SH-SY5Y (cell line): ENCODE results near the gene PRDM16.

Source experiments
- GATA2 ChIP-seq: IDR thresholded peaks from 2 replicates; pipeline ENCODE4 v1.6.1; 2011; ENCODE audit warnings: mild to moderate bottlenecking, low read depth, low read length
- GATA3 ChIP-seq: IDR thresholded peaks from 2 replicates; pipeline ENCODE4 v1.6.1; 2011; ENCODE audit warnings: low read depth, mild to moderate bottlenecking, low read length, moderate library complexity

DNA sequence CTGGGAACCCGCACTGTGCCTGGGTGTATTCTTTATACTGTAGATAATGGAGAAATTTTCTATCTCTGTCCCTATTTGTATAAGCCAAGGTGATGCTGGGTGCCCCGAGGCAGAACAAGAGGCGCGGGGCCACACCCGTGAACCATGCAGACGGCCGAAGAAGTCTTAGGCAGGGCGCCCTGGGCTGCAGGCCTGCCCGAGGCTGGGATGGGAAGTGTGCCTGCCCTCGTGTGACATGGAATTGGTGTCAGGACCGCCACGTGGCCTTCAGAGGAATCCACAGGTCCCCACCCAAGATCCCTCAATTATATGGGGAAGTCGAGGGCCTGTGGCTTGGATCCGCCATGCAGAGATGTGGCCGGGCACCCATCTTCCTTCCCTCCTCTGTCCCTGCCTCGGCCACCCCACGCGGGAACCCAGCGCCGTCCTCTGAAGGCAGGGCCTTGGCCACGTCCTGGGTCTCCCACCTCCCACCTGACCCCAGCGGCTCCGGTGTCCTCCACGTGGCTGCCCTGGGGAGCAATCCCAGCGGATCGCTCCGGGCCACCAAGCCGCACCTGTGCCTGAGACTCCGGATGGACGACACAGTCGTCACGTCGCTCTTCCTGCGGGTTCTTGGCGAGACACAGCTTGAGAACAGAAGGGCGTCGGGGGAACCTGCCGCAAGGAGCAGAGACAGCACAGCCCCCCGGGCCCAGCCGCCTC is 365.6 kb downstream of the PRDM16 start:
- no peak for TF ChIP-seq GATA3
- no peak for TF ChIP-seq GATA2
